Measurements from ENCODE around the gene NRXN3. TPM values are rescaled to one million over a fixed set of nuclear protein-coding genes. Genes with fewer than 3 reads are reported as not detected.
A peak's percentile ranks its signal among the peaks of the same experiment; 100 is the strongest.

The NRXN3 gene
- polyA plus RNA-seq, 1 donor (not counting 4 experiments of a cell fraction or from before 2014, with no cell fraction given) = 0.89 TPM

- H3K27ac ChIP-seq (ENCODE audit: control insufficient read depth, insufficient read depth, low read length) = no peak overlapping the region
- no peak overlapping the region for H3K9ac ChIP-seq (ENCODE audit: control insufficient read depth, extremely low read depth, insufficient read depth, low read length)
- no peak overlapping the region for H3K4me2 ChIP-seq (ENCODE audit: control insufficient read depth, extremely low read depth, insufficient read depth, low read depth, low read length)
- no peak for DNase-seq (ENCODE audit: low read depth, low spot score)
- H3K4me1 ChIP-seq (ENCODE audit: control insufficient read depth, extremely low read depth, insufficient read depth, low read length) = no peaks in the 10 kb centered on the region
- H2AFZ ChIP-seq (ENCODE audit: control insufficient read depth, low read length) = no peak overlapping the region
- H3K4me3 ChIP-seq (ENCODE audit: control insufficient read depth in 2 of 3, extremely low read depth in 1 of 3, insufficient read depth in 2 of 3, low read depth in 1 of 3, low read length in 3 of 3) = no peak overlapping the region
- H3K79me2 ChIP-seq (ENCODE audit: control insufficient read depth, insufficient read depth, low read length) = no peaks in the 10 kb centered on the region
- dilution Hi-C loops (cut with MboI; ENCODE audit: extremely low pct_ligation_motif_present, low sequenced_read_pairs) = no loop called here
- FAIRE-seq = no peak
- no peaks in the 10 kb centered on the region for H4K20me1 ChIP-seq (ENCODE audit: control insufficient read depth, extremely low read depth, insufficient read depth, low read length)
- no peaks in the 10 kb centered on the region for H3K9me1 ChIP-seq (ENCODE audit: control insufficient read depth, extremely low read depth, insufficient read depth, low read length)
- H3K27me3 ChIP-seq (ENCODE audit: control insufficient read depth, extremely low read depth, insufficient read depth, low read length) = no peaks in the 10 kb centered on the region
- no peaks in the 10 kb centered on the region for H3K9me3 ChIP-seq (ENCODE audit: control insufficient read depth, low read depth, low read length)
- no peak for TF ChIP-seq EZH2 (IDR thresholded peaks at IDR 0.05; ENCODE audit: low read length)
- TF ChIP-seq CTCF (optimal IDR thresholded peaks at IDR 0.05 in 1 of 3, IDR thresholded peaks at IDR 0.05 in 1 of 3, conservative IDR thresholded peaks at IDR 0.05 in 1 of 3; ENCODE audit: extremely low read depth in 1 of 3, insufficient read depth in 2 of 3, low read length in 3 of 3) = no peak
- no peaks in the 10 kb centered on the region for H3K36me3 ChIP-seq (ENCODE audit: control insufficient read depth in 2 of 2, extremely low read depth in 1 of 2, insufficient read depth in 2 of 2, low read length in 2 of 2)
Measured at GRCh38 chr14:78847801-78848200, 677.6 kb downstream of the NRXN3 start.

- Histone ChIP-seq H3K9ac (ENCODE audit: control insufficient read depth, extremely low read depth, insufficient read depth, low read length) (no peak overlapping the region), H4K20me1 (ENCODE audit: control insufficient read depth, extremely low read depth, insufficient read depth, low read length) (no peaks in the 10 kb centered on the region), H3K27ac (ENCODE audit: control insufficient read depth, insufficient read depth, low read length) (no peak overlapping the region), H3K9me1 (ENCODE audit: control insufficient read depth, extremely low read depth, insufficient read depth, low read length) (no peaks in the 10 kb centered on the region), H2AFZ (ENCODE audit: control insufficient read depth, low read length) (no peak overlapping the region), H3K27me3 (ENCODE audit: control insufficient read depth, extremely low read depth, insufficient read depth, low read length) (no peaks in the 10 kb centered on the region), H3K79me2 (ENCODE audit: control insufficient read depth, insufficient read depth, low read length) (no peaks in the 10 kb centered on the region), H3K36me3 (ENCODE audit: control insufficient read depth in 2 of 2, extremely low read depth in 1 of 2, insufficient read depth in 2 of 2, low read length in 2 of 2) (no peaks in the 10 kb centered on the region), H3K4me3 (ENCODE audit: control insufficient read depth in 2 of 3, extremely low read depth in 1 of 3, insufficient read depth in 2 of 3, low read depth in 1 of 3, low read length in 3 of 3) (no peak overlapping the region), H3K4me2 (ENCODE audit: control insufficient read depth, extremely low read depth, insufficient read depth, low read depth, low read length) (no peak overlapping the region), H3K9me3 (ENCODE audit: control insufficient read depth, low read depth, low read length) (no peaks in the 10 kb centered on the region), H3K4me1 (ENCODE audit: control insufficient read depth, extremely low read depth, insufficient read depth, low read length) (no peaks in the 10 kb centered on the region)
- dilution Hi-C loops (cut with MboI; ENCODE audit: extremely low pct_ligation_motif_present, low sequenced_read_pairs) = no loop called here
- TF ChIP-seq CTCF (optimal IDR thresholded peaks at IDR 0.05 in 1 of 3, IDR thresholded peaks at IDR 0.05 in 1 of 3, conservative IDR thresholded peaks at IDR 0.05 in 1 of 3; ENCODE audit: extremely low read depth in 1 of 3, insufficient read depth in 2 of 3, low read length in 3 of 3) = peak; percentile 88 to 98 (median 94)
- no peak for TF ChIP-seq EZH2 (IDR thresholded peaks at IDR 0.05; ENCODE audit: low read length)
- DNase-seq (ENCODE audit: low read depth, low spot score) (no peak), FAIRE-seq (peak; percentile 34)
Measured at GRCh38 chr14:78848234-78848820, 678.2 kb downstream of the NRXN3 start.
